GM20000 (cell line): ENCODE data around the gene TMEM219.
A peak's percentile ranks its signal among the peaks of the same experiment; 100 is the strongest.

Experiments
- DNase-seq: peaks from one replicate; pipeline ENCODE4 v3.0.0; 2012; ENCODE audit warnings: low spot score
- CTCF ChIP-seq: IDR thresholded peaks from 2 replicates; pipeline ENCODE4 v1.5.1; 2012; ENCODE audit warnings: mild to moderate bottlenecking, control low read depth; ENCODE audit errors: extremely low read depth, missing control alignments

TMEM219 gene

GRCh38 chr16:29990883-29991570, 29.1 kb downstream of the TMEM219 start:
- TF ChIP-seq CTCF = no peak
- no peak for DNase-seq

- DNase-seq = no peak
- TF ChIP-seq CTCF = no peak
Observed at GRCh38 chr16:29991571-29991904, 29.7 kb downstream of the TMEM219 start.

- no peak for DNase-seq
Observed at GRCh38 chr16:29992344-29992967, 30.6 kb downstream of the TMEM219 start.

GRCh38 chr16:29993191-29993902, 31.5 kb downstream of the TMEM219 start:
- DNase-seq = no peak
- no peak for TF ChIP-seq CTCF

More at GRCh38 chr16:29992344-29992967, 30.6 kb downstream of the TMEM219 start:
- no peak for TF ChIP-seq CTCF

GRCh38 chr16:29993903-29994599, 32.2 kb downstream of the TMEM219 start:
- no peak for TF ChIP-seq CTCF
- DNase-seq = no peak

- peak; percentile 87 for DNase-seq
- no peak for TF ChIP-seq CTCF
Observed at GRCh38 chr16:29994600-29995323, 32.9 kb downstream of the TMEM219 start.
